NCI-H1417 treated with DMSO at 0.1 percent for 48 hours (cell line): ENCODE data around the gene TCEAL5.
A peak's percentile ranks its signal among the peaks of the same experiment; 100 is the strongest.
"Not testable (repeated sequence)": the region's sequence is repeated elsewhere in the genome, so short reads cannot be mapped to it uniquely, and the experiment has no call there.

Experiments used
- DNase-seq: peaks from one replicate; lab custom pipeline; 2025; lab: John Stamatoyannopoulos, UW

The TCEAL5 gene, protein sequence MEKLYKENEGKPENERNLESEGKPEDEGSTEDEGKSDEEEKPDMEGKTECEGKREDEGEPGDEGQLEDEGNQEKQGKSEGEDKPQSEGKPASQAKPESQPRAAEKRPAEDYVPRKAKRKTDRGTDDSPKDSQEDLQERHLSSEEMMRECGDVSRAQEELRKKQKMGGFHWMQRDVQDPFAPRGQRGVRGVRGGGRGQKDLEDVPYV

GRCh38 chrX:103276581-103277002 lies at the start of gene TCEAL5:
Gene TCEAL5 (minus strand): TSS chrX:103276750. CDS start chrX:103274563, 2,187 bp downstream.
- DNase-seq: no peak

- no peak for DNase-seq
Measured at GRCh38 chrX:103311399-103311780, 34.8 kb upstream of the TCEAL5 start.

DNA sequence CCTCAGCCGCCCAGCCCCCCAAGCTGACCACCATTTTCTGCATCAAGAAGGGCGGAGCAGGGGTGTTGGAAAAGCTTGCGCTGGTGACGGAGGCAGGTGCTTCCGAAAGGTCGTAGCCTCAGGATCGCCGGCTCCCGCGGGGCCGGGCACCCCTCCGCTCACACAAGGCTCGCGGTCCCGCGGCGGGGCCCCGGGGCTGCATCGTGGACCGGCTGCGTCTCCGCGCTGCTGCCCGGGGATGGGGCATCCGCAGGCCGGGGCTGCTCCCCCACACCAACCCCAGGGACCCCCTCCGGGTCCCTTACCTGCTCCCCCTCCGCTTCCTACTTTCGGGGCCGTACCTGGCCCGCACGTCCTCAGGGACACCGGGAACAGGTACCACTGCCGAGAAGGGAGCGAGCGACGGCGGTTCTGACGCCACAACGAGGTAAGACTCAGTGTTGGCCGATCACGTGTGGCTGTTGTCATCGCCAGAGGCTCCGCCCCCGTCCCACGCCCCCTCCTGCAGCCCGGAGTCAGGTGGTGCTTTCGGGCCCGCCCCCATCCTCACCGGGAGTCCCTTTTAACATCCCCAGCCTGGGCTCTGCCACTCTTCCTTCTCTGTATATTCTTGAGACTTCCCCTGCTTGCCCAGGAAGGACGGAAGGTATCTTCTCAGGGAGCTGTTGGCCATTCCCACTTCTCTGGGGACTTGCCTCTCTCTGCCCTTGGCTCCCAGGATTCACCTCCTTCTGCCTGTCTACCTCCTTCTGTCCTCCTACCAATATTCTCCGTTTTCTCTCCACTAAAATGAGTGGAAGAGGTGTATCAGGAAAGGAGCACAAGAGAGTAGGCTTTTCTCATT lies 34.2 kb upstream of the TCEAL5 start, which contains the start of gene BEX2:
BEX2 (minus strand) TSS at position 436 of the 844 bp plus-strand sequence. CDS start 1,014 bp downstream, outside the sequence.
- peak; percentile 24 for DNase-seq

GRCh38 chrX:103309860-103310554 lies 33.5 kb upstream of the TCEAL5 start:
- DNase-seq: no peak

DNA sequence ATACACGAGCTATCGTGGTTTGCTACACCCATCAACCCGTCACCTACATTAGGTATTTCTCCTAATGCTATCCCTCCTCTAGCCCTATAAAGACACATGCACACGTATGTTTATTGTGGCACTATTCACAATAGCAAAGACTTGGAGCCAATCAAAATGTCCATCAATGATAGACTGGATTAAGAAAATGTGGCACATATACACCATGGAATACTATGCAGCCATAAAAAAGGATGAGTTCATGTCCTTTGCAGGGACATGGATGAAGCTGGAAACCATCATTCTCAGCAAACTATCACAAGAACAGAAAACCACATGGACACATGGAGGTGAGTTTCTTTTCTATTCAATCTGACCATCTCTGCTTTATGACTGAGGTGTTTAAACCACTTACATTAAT lies 29.1 kb upstream of the TCEAL5 start:
- DNase-seq: not testable (repeated sequence)

GRCh38 chrX:103304705-103305104 lies 28.2 kb upstream of the TCEAL5 start:
- DNase-seq: no peak

- no peak for DNase-seq
Measured at GRCh38 chrX:103293118-103293517, 16.6 kb upstream of the TCEAL5 start.

- DNase-seq: no peak
Measured at GRCh38 chrX:103279624-103280023, 3.1 kb upstream of the TCEAL5 start.

DNA sequence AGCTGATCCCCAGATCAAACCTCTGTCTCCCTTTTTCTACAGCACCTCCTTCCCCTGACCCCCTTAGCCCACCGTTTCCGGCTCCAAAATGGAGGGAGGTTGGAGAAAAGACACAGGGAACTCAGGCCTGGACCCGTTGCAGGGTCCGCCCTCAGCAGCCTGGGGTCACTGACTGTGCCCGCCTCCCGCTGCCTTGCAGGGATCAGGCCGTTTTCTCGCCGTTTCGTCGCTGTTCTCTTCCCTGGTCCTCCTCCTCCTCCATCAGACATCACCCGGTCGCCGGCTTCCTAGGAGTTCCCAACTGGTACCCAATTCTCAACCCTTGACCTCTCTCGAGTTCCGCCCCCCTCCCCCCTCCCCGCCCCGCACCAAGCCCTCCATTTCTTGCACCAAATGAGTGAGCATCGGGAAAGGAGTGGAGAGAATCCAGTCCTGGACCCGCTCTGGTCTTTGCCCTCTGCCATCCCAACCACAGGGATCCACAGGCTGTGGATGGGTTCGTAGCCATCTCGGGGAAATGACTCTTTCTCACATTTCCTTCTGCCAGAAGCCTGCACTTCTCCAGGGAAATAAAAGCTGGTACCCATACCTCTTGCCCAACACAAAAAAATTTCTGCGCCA lies 493 bp downstream of the TCEAL5 start:
- no peak for DNase-seq

- DNase-seq: no peak
Measured at GRCh38 chrX:103274284-103274683, 2.3 kb downstream of the TCEAL5 start.

GRCh38 chrX:103258275-103258674 lies 18.3 kb downstream of the TCEAL5 start:
- DNase-seq: no peak

DNA sequence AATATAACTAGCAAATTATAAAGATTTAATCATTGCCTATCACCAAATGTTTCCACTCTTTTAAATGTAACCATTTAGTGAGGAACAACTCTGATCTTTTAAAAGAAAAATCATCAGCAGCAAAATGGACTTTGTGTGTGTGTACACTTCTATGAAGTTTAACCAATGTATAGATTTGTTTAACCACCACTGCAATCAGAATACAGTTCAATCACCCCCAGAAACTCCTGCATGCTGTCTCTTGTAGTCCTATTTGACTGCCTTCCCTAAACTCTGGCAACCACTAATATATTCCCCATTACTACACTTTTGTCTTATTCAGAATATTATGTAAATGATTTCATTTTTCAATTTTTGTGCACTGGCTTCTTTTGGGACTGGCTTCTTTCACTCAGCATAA lies 19.9 kb downstream of the TCEAL5 start:
- no peak for DNase-seq

DNA sequence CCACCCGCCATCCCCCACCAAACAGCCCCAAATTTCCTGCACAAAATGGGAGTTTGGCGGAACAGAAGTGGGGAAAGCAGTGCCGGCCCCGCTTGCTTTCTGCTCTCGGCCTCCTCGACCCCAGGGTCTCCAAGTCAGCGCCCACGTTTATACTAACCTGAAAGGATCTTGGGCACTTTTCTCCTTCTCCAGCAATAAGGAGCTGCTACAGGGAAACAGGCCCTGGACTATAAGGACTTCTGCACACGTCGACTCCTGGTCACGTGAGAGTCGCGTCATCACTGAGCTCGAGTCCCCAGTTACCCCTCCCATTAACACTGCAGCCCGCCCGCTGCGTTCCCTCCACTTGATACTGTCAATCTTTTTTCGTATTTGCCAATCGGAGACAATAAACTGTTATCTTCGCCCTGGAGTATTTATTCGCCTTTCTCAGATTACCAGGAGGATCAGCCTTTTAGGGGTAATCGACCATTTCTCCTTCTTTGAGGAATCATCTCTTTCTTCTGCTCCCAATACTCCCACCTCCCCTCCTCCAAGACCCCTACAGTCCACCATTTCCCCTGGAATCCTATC lies 21.5 kb downstream of the TCEAL5 start, which contains the start of gene TCEAL8:
TCEAL8 (minus strand) TSS at position 235 of the 573 bp plus-strand sequence. CDS start 1,176 bp downstream, outside the sequence.
- DNase-seq: no peak

GRCh38 chrX:103254171-103254824 lies 22.3 kb downstream of the TCEAL5 start:
- peak; percentile 19 for DNase-seq

- no peak for DNase-seq
Measured at GRCh38 chrX:103253608-103254007, 22.9 kb downstream of the TCEAL5 start.

DNA sequence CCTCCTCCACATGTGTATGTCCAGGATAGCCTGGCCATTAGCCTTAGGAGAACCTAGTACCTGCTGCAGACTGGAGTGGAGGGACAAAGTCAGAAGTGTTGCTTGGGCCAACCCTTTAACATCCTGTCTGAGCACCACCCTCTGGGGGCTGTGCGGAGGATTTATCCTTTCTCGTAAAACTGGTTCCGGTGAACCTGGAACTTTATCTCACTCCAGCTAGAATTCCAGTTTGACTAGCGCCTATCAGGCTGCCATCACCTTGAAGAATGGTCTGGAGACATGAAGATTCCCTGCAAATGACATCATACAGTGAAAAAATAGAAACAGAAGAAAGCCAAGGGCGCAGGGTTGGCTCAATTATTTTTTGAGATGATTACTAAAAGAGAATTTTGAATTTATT lies 25.6 kb downstream of the TCEAL5 start:
- DNase-seq: no peak

- DNase-seq: no peak
Measured at GRCh38 chrX:103249805-103250204, 26.7 kb downstream of the TCEAL5 start.

- no peak for DNase-seq
Measured at GRCh38 chrX:103248553-103248952, 28.0 kb downstream of the TCEAL5 start.

- no peak for DNase-seq
Measured at GRCh38 chrX:103240155-103240554, 36.4 kb downstream of the TCEAL5 start.

DNA sequence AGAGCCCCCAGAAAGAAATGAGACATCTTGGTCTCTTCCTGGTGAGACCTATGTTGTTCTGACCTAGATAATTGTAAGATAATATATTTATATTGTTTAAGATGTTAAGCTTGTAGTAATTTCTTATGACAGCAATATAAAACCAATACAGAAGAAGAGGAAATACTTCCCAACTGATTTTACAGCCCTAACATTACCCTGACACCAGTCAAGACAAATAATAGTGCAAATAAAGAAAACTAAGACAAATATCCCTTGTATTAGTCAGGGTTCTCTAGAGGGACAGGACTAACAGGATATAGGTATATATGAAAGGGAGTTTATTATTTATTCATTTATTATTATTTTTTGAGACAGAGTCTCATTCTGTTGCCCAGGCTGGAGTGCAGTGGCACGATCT lies 40.3 kb downstream of the TCEAL5 start:
- DNase-seq: no peak

DNA sequence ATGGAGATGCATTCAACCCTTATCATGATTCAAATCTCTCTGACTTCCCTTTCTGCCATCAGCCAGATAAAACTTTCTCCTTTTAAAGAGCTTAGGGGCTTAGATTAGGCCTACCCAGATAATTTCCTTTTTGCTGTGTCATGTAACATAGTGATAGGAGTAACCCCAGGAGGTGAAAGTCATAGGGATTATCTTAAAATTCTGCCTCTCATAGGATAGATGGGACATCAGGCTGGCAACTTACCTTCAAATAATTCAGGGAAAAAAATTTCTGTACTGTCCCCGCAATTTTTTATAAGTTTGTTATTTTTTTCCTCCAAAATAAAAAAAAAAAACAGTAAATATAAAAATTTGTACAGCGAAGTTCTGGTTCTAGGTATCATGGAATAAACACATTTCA lies 40.9 kb downstream of the TCEAL5 start:
- not testable (repeated sequence) for DNase-seq
